NCI-H2107 (cell line): ENCODE measurements around the gene KRI1.
"Not testable (repeated sequence)": the region's sequence is repeated elsewhere in the genome, so short reads cannot be mapped to it uniquely, and the experiment has no call there.

Experiments
- DNase-seq: peaks from one replicate; lab custom pipeline; 2025; lab: John Stamatoyannopoulos, UW

Gene KRI1

GRCh38 chr19:10549733-10550132 is 16.1 kb downstream of the KRI1 start:
- DNase-seq: no peak

- no peak for DNase-seq
These were observed 17.0 kb downstream of the KRI1 start for GRCh38 chr19:10548746-10549276.

- no peak for DNase-seq
These were observed 19.0 kb downstream of the KRI1 start for GRCh38 chr19:10546817-10547216.

GRCh38 chr19:10544753-10545251 is 21.0 kb downstream of the KRI1 start:
- no peak for DNase-seq

- no peak for DNase-seq
These were observed 21.5 kb downstream of the KRI1 start for GRCh38 chr19:10544242-10544752.

GRCh38 chr19:10543420-10544241 is 22.2 kb downstream of the KRI1 start, which contains the start of gene ATG4D:
Gene ATG4D (plus strand): TSS chr19:10543904. CDS start chr19:10544091, 187 bp downstream.
- DNase-seq: peak; percentile 80

- DNase-seq: no peak
These were observed 22.8 kb downstream of the KRI1 start for GRCh38 chr19:10543059-10543419.

GRCh38 chr19:10539016-10539415 is 26.8 kb downstream of the KRI1 start:
- DNase-seq: not testable (repeated sequence)

GRCh38 chr19:10538204-10538983 is 27.4 kb downstream of the KRI1 start:
- no peak for DNase-seq

GRCh38 chr19:10537668-10538067 is 28.1 kb downstream of the KRI1 start:
- no peak for DNase-seq

GRCh38 chr19:10535613-10536012 is 30.2 kb downstream of the KRI1 start:
- no peak for DNase-seq

GRCh38 chr19:10533646-10534386 is 32.0 kb downstream of the KRI1 start:
- DNase-seq: no peak

GRCh38 chr19:10532457-10532856 is 33.4 kb downstream of the KRI1 start:
- DNase-seq: no peak

- not testable (repeated sequence) for DNase-seq
These were observed 38.9 kb downstream of the KRI1 start for GRCh38 chr19:10526887-10527286.

- DNase-seq: no peak
These were observed 40.2 kb downstream of the KRI1 start for GRCh38 chr19:10525636-10526035.

GRCh38 chr19:10523135-10523636 is 42.6 kb downstream of the KRI1 start:
- DNase-seq: no peak

GRCh38 chr19:10521461-10522171 is 44.2 kb downstream of the KRI1 start:
- DNase-seq: no peak

- no peak for DNase-seq
These were observed 45.0 kb downstream of the KRI1 start for GRCh38 chr19:10520652-10521318.

GRCh38 chr19:10519421-10519820 is 46.4 kb downstream of the KRI1 start:
- no peak for DNase-seq
